Stimulated activated CD4-positive, alpha-beta T cell treated with anti-CD3 and anti-CD28 coated beads, Interleukin-4, amount 100 ng/mL, for 4 hours (primary cell): ENCODE data around the gene SLC50A1.
"Not testable (repeated sequence)": the region's sequence is repeated elsewhere in the genome, so short reads cannot be mapped to it uniquely, and the experiment has no call there.

Experiments
- DNase-seq, 2 experiments: peaks; one replicate each; pipeline ENCODE4 v3.0.0-alpha.2; 2020

Gene SLC50A1

GRCh38 chr1:155117610-155118009 lies 18.0 kb upstream of the SLC50A1 start:
- no peak for DNase-seq

GRCh38 chr1:155118090-155118489 lies 17.6 kb upstream of the SLC50A1 start:
- DNase-seq: not testable (repeated sequence)

- DNase-seq: no peak
Measured at GRCh38 chr1:155120253-155120652, 15.4 kb upstream of the SLC50A1 start.

- DNase-seq: no peak
Measured at GRCh38 chr1:155121249-155121648, 14.4 kb upstream of the SLC50A1 start.

GRCh38 chr1:155122308-155122707 lies 13.3 kb upstream of the SLC50A1 start:
- DNase-seq: no peak

- DNase-seq: no peak
Measured at GRCh38 chr1:155123801-155124200, 11.9 kb upstream of the SLC50A1 start.

- no peak for DNase-seq
Measured at GRCh38 chr1:155124503-155125463, 10.9 kb upstream of the SLC50A1 start.

GRCh38 chr1:155125511-155125945 lies 10.1 kb upstream of the SLC50A1 start:
- DNase-seq: no peak

- no peak for DNase-seq
Measured at GRCh38 chr1:155125946-155126555, 9.6 kb upstream of the SLC50A1 start.

- peak; percentile 26 to 45 for DNase-seq
Measured at GRCh38 chr1:155126556-155127104, 9.0 kb upstream of the SLC50A1 start.

GRCh38 chr1:155127105-155127966 lies 8.3 kb upstream of the SLC50A1 start, which contains the start of gene EFNA1:
EFNA1 (plus strand) TSS chr1:155127876; CDS start chr1:155127978, 102 bp downstream.
- peak; percentile 35 to 47 for DNase-seq

- no peak for DNase-seq
Measured at GRCh38 chr1:155127967-155128754, 7.5 kb upstream of the SLC50A1 start.

- no peak for DNase-seq
Measured at GRCh38 chr1:155128755-155129473, 6.7 kb upstream of the SLC50A1 start.

GRCh38 chr1:155130272-155131006 lies 5.2 kb upstream of the SLC50A1 start:
- DNase-seq: no peak

GRCh38 chr1:155131285-155131684 lies 4.4 kb upstream of the SLC50A1 start:
- DNase-seq: no peak

GRCh38 chr1:155131856-155132255 lies 3.8 kb upstream of the SLC50A1 start:
- DNase-seq: no peak

GRCh38 chr1:155133799-155134281 lies 1.8 kb upstream of the SLC50A1 start:
- DNase-seq: no peak

GRCh38 chr1:155134322-155134721 lies 1.3 kb upstream of the SLC50A1 start:
- DNase-seq: no peak

GRCh38 chr1:155134880-155135414 lies 705 bp upstream of the SLC50A1 start:
- peak; percentile 73 to 84 for DNase-seq

GRCh38 chr1:155136748-155137147 lies 1.1 kb downstream of the SLC50A1 start:
- DNase-seq: no peak
